ENCODE results near the gene SERPINB12.
A peak's percentile ranks its signal among the peaks of the same experiment; 100 is the strongest.

SERPINB12 gene, protein sequence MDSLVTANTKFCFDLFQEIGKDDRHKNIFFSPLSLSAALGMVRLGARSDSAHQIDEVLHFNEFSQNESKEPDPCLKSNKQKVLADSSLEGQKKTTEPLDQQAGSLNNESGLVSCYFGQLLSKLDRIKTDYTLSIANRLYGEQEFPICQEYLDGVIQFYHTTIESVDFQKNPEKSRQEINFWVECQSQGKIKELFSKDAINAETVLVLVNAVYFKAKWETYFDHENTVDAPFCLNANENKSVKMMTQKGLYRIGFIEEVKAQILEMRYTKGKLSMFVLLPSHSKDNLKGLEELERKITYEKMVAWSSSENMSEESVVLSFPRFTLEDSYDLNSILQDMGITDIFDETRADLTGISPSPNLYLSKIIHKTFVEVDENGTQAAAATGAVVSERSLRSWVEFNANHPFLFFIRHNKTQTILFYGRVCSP

DNA sequence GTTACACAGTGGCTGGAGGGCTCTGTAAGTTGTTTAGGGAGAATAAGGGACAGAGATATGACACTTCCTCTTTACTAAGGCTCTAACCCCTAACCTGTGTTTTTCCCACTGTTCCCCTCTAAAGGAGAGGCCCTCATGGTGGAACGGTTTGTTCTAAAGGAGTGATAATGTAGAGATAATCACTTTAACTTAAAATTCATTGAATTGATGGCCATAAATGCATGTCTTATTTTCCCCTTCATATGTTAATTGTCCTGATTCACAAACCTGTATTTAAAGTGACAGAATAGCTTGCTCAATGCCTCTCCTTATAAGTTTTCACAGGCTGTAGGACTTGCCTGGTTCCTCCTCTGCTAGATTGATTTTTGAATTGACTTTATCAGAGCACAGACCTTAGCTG lies at the start of gene SERPINB12:
SERPINB12 (plus strand) TSS at position 301 of the 400 bp plus-strand sequence. CDS start 13,791 bp downstream, outside the sequence.
- DNase-seq = no peak

DNA sequence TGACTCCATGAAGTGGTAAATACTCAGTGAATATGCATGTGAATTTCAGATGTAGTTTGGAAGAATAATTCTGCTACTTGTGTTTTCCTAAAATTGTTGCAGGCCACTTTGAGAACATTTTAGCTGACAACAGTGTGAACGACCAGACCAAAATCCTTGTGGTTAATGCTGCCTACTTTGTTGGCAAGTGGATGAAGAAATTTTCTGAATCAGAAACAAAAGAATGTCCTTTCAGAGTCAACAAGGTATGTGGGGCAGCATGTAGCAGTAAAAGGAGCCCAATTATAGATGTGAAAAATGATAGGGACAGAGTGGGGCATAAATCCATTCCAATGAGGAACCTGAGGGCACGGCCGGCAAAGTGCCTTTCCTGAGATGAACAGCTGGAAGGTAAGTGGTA lies 49.3 kb upstream of the SERPINB12 start:
- no peak for DNase-seq

DNA sequence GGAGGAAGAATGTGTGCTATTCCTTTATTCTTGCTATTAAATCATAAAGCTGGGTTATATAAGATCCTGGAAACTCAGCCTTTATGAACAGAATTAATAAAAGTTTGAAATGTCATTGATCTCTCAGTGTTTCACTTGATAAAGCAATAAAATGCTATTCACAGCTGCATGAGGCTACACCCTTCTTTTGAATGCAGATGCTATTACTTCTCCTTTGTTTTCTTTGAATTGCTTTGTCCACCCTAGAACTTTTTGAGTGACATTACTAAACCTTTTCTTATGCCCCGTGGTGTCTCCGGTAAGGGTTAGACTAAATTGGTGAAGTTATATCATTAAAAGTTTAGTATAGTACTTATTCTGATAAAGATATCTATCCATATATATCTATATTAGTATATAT lies 46.5 kb upstream of the SERPINB12 start:
- no peak for DNase-seq

DNA sequence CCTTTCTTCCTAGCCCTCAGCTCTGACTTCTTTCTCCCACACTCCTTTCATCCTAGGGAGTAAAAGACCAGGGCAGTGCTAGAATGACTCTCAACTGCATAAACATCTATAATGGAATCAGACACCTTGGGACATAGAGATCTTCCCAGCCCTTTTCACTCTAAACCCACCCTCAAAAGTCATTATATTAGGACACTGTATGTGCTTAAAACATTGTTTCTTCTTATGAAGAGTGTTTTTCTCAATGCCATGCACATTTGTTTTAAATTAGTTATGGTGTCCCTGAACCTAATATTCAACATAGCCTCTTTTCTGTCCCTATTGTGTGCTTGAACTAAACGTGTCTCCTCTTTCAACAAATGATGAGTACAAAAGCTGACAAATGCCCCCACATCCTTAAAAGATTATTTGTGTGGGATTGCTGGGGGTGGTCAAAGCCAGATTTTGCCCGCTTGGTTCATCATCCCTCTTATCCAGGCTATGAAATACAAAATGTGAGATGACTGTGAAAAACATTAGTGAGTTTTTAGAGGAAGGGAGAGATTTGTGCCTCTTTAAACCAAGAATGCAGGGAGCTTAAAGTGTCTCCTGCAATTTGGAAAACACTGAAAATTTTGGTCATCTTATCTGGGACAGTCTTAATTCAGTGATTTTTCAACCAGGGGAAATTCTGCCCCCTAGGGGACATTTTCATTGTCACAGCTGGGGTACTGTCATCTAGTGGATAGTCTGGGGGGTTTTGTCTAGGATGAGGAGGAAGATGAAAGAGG lies 36.4 kb upstream of the SERPINB12 start:
- DNase-seq = no peak

DNA sequence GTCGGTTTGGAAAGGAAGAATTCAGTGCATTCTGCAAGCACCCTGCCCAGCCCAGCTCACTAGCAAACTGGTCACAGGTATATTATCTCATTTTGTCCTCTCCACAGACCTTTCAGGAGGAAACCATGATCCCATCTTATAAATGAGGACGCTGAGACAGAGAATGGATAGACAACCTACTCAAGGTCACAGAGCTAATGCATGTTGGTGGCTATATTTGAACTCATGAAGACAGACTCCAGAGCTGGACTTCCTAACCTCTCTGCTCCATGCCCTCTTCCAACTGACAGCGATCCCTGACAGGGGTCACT lies 35.9 kb upstream of the SERPINB12 start:
- no peak for DNase-seq

DNA sequence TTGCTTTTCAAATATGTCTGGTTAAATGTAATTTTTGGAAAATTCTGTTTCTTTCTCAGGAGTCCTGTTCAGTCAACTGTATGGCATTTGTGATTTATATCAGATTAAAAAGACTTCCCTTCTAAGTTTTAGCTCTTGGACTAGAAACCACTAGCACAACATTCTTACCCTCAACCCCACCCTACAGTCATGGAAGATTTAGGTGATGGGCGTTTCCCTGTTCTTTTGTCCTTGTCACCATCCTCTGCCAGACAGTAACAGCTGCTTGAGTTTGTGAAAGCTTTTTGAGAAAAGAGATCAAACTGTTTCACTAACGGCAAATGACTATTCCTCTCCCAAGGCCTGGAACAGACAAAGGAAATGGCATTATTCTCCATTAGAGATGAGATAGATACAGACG lies 33.6 kb upstream of the SERPINB12 start:
- DNase-seq = no peak

DNA sequence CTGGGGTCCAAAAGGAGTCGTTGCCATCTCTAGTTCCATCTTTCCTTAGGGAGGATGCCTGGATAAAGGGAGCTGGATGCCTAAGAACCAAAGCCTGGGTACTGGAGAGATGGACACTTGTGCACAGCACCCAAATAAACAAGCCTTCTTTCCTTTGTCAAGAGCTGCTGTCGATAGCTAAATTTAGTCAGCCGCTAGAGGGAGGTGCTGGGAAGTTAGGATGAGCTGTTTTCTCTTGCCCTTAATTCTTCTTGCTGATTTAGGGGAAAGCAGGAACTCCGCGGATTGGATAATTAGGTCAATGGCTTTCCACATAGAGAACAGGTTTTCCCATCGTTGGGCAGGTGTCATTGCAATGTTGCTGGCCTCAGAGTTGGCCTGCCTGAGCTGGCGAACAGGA lies 30.9 kb upstream of the SERPINB12 start:
- peak; percentile 3 for DNase-seq

DNA sequence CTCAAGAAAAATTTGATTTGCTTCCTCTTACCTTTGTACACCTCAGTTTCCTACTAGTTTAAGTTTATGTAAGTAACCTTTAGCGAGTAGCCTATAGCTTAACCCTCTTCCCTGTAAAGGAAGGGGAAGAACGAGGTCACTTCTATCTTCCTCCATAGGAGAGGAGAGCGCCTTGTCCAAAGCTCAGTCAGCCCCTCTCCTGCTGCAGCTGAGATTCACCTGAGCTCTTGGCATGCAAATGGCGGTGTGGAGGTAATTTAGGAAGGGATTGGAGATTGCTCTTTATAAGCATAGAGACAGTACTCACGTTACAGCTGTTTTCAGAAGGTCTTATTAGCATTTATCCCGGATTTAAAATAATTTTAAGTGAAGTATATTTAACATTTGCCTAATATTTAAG lies 27.8 kb upstream of the SERPINB12 start:
- DNase-seq = no peak

DNA sequence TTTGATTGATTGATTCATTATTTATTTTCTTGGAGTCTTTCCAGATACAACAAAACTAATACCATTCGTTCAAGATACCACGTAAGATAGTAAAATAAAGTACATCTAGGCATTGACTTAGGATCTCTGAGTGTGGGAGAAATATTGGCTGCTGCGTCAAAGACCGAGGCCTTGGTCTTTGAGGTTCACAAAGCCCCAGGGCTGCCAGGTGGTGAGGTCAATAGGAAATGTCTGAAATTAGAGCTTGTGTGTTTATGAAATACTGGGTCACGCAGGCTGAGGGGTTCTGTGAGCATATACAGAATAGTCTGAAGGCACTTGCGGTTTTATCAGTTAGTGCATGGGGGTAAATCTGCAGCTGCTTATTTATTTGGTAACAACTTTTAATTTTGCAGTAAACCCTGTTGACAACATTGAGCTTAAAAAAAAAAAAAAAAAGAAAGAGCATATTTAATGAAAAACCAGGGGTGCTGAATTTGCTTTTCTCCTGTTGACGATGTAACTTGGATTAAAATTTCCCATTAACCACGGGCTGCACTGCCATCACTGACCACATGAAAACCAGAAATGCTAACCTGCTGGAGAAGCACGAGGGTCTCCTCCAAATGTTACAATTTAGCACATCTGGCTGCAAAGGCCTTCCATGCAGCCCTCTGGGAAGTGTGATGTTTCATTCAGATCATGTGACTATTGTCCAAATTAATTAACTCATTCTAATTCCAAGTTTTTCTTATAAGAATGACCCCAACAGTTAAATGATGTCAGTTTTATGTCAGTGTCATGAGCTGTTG lies 27.1 kb upstream of the SERPINB12 start:
- no peak for DNase-seq

DNA sequence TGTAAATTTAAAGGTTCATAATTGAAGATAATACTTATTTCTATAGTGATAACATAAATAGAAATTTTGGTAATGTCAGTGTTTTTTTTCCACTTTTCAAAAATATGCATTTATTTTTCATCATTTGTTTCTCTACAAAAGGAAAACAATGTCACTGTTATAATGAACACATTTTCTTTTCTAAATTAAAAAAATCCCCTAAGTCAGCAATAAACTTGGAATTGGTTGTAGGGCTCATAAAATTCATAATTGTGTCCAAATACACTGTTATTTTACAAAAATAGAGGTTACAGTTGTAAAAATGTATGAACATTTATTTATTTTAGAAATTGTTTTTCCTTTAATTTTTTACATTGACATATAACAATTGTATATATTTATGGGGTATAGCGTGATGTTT lies 26.4 kb upstream of the SERPINB12 start:
- DNase-seq = no peak

DNA sequence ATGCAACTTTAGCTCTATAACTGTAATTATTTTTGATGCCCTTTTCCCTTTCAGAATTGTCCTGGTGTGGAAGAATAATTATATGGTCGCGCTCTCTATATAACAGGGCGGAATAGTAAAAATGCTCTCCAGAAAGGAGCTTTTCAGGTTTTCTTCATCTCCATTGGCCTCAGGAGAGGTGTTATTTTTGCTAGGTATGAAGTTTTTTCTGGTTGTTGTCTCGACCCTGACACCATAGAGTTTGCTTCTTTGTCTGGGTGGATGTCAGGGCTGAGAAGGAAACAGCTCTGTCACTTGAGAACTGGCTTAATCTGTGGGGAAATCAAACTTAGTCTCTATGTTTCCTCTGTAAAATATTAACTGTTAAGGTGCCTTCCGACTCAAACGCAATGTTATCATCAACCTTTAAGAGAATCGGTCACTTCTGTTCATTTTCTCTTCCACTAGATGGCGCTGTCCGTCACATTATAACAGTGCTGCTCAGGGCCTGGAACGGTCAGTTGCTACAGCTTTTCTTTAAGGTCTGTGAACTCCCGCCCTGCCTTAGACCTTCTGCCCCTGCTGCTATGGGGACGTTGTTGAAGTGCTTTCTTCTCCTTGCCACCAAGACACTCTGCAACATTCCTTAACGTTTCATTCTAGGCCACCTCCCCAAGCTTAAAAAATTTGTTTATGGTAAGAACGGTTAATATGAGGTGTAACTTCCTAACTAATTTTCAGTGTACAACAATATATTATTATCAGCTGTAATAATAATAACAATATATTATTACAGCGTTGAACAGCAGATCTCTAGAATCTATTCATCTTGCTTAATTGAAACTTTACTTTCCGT lies 23.8 kb upstream of the SERPINB12 start:
- peak; percentile 17 to 45 for DNase-seq

DNA sequence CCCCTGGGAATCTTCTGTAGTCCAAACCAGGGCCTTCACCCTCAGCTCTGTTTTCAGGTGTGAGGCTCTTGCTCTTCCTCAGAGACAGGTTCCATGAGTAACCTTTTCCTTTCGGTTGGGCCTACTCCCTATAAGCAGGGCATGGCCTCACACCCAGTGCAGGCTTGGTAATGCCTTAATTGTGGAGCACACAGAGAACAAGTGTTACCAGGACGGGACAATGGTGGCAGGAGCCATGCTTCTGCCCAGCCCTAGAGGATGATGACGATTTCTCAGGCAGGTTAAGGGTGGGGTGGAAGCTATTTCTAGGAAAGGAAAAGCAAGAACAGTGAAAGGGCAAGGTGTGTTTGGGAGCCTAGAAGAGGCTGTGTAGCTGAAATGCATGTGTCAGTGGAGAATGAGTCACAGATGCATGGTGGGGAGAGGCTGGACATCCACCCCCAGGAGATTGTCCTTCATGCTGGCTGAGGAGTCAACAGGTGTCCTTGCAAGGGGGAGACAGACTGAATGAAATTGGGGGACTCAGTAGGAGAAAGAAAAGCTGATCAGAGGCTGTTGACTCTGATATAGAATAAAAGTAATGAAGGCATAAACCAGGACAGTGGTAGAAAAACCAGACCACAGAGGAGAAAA lies 22.0 kb upstream of the SERPINB12 start:
- no peak for DNase-seq

DNA sequence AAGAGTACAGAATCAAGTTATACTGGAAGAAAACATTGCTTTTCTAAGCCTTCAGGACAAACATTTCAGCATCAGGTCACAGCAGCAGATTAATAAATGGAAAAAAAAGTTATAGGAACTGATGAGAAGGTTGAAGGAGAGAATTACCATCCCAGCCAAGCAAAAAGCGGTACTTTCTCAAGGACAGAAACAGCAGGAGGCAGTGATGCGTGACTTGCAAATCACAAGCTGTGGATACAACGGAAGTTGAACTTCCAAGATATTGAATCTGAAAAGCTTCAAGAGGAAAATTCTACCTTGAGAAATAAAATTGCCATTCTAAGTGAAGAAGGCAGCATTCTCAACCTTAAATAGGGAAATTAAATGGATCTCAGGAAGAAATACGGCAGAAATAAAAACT lies 18.5 kb upstream of the SERPINB12 start:
- DNase-seq = no peak

DNA sequence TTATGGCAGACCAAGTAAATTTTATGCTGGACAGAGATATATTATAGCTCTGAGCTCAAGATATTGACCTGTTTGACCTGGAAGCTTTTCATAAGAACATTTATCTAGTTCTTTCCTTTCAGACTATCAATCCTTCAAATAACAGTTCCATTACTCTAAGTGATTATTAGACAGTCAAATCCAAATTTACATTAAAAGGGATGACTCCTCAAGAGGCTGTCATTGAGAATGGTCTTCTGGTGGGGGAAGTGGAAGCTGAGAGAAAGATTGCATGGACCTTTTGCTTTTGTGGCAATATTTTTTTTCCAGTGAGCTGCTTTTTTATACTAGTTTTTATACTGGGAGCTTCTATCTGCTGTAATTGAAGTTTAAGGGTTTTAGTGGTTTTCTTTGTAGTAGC lies 14.9 kb upstream of the SERPINB12 start:
- DNase-seq = no peak

DNA sequence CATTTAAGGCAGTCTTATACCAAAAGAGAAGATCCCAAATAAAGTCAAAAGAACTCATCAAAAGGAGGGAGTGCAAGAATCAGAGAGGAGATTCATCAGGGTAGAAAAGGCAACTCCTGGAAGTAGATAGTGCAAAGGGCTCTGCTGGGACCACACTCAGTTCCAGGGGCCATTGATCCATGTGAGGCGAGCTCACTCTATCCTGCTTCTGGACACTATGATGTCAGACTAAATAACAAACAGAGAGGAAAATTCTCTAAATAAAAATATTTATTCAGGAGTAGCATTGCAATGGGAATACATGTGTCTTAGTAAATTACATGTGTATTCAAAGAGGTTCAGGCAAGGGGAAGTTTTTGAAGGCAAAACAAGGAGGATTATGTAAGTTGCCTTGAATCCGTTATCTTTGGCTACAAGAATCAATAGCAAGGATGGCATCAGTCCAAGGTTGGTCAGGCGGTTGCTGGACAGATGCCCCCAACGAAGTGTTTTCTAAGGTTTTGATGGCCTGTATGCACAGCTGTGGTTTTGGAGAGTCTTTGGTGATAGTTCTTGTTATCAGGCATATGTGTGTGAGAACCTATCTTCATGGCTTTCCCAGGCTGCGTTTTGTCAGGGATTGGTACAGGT lies 13.2 kb upstream of the SERPINB12 start:
- DNase-seq = no peak

DNA sequence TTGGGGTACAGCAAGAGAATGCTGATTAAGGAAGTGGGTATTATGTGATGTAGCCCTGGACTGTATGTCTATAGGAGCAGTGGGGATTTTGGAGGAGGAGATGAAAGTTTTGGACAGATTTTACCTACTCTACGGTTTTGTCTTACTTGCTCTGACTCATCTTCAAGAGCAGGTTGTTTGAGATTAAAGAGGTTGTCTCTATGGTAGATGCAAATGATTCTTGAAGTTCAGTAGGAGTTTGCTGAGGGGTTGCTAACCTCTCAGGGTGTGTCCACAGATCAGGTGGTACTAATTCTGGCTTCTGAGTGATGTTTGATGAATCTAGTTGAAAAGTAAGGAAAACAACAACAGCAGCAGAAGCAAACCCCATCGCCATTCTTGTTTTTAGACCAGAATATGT lies 9.7 kb upstream of the SERPINB12 start:
- DNase-seq = no peak

DNA sequence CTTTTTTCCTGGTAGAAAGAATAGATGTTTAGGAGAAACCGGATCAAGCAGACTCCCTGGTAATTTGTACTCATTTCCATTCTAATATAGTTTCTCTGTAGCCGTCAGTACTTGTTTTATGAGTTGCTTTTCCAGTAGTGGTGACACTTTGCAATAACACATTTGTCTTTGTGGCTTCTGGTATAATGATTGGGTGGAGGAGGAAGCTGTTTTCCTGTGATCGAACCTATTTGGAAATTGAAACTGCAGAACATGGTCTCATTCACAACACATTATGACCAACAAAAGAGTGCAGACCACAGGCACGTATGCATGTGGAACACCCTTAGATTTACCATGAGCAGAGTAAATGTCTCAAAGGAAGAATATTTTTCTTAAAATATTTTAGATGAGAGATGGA lies 7.6 kb upstream of the SERPINB12 start:
- DNase-seq = no peak

DNA sequence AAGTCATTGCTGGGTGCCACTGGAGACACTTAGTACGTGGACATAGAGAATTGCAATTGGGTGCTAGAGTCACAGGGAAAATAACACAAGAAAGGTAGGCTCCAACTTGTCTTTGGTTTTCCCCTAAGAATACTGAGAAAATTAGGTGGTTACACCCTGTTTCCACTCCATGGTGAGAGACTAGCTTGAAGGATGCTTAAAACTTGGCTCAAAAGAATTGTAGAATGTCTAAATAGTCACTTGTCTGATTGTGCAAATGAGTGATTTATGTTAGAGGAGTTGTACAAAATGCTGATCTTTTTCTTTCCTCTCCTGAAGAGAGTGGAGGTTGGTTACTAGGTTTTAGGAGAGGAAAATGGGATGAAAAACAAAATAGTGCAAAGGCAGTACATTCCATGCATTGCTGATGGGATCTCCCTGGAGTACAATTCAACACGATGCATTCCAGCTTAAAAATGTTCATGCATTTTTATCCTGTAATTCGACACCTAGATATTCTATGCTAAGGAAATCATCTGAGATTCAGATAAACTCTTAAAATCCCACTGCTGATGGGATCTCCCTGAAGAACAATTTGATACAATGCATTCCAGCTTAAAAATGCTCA lies 2.2 kb upstream of the SERPINB12 start:
- DNase-seq = no peak

DNA sequence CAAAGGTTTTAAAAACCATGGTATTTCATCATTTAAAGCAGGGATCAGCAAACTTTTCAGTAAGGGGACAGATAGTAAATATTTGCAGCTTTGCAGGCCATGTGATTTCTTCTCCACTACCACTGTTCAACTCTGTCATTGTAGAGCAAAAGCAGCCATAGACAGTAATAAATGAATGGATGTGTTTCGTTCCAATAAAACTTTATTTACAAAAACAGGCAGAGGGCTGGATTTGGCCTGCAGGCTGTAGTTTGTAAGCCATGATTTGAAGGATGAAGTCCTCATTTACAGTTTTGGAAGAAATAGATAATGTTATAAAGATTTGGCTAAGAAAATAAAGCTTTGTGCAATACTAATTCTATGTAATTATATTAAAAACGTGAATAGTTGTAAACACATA lies 1.8 kb downstream of the SERPINB12 start:
- DNase-seq = no peak

DNA sequence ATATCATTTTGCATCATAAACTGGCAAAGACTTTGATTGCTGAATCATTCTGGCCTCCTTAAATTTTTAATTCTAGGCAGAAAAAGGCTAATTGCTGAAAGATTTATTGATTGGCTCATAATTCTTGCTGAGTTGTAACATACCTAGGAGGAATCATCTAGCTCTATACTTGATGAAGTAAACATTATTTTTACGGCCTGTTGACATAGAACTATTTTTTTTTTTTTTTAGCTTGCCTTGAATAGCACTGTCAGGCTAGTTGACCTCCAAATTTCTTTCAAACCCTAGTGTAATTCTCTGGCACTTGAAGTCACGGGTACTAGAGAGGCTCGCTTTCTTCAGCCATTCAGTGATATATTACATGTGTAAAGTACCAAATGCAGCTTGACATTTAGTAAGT lies 2.8 kb downstream of the SERPINB12 start:
- no peak for DNase-seq

DNA sequence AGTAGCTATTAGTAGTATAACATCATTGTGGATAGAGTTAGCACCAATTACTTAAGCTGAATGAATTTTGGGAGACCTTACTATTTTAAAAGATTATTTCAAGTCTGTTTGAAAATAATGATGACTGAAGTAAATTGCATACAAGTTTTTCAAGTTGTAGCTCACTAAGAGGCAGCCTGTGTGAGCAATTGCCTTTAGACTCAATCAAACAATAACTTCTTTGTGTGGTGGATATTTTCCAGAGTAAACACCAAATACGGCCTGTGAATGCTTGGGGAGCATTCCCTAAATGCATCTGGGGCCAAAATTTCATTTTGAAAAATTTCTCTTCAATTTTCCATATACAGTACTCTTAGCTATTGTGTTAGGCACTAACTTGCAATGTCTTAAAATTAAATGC lies 7.9 kb downstream of the SERPINB12 start:
- no peak for DNase-seq
